Measurements from ENCODE around the gene VWDE.

The VWDE gene

DNA sequence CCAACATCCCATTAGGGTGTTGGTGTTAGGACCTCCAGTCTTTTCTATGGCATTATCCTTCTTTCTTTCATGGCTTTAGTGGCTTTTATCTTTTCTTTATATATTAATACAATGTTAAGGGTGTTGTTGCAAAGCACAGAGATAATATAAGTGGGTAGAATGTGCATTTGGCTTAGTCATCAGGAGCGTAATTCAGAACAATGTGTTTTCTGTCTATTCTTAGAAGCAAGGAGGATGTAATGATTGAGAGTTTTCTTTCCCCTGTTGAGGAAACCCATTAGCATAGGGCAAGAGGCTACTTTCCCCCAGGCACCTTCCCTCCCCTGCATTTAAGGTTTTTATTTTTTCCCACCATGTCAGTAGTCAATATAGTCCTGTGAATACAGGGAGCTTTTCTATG lies 112.9 kb downstream of the VWDE start:
- DNase-seq, result no peak

DNA sequence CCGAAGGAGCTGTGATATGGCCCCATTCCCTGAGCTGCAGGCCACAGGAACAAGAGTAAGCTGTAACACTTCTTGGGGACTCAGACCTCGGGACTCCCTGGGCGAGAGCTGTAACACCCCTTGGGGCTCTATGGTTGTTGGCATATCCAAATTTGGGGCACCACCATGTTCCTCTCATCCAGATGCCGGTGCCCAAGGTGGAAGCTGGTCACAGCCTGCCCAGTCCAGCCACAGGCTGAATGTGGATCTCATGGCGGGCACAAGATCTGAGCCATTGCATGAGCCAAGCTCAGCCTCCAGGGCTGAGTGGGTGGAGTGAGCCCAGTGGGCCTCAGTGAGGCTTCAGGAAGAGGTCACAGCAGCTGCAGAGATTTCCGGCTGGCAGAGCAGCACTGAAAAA lies 113.7 kb downstream of the VWDE start:
- no peak for DNase-seq

DNA sequence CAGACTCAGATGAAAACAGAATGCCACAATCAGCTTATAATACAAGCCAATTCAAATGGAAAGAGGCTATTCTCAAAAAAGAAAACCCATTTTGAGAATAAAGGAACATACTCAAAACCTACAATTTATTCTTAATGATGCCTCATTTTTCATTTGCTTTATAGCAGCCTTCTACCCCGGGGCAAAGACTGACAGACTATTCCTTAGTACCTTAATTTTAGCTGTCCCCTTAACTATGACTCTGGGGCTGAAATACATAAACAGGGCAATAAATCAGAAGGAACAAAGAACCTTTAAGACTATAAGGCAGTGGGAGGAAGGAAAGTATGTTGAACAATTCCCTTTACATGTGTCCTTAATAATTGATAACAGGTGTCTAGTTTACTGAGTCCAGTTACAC lies 115.8 kb downstream of the VWDE start:
- DNase-seq, result no peak

DNA sequence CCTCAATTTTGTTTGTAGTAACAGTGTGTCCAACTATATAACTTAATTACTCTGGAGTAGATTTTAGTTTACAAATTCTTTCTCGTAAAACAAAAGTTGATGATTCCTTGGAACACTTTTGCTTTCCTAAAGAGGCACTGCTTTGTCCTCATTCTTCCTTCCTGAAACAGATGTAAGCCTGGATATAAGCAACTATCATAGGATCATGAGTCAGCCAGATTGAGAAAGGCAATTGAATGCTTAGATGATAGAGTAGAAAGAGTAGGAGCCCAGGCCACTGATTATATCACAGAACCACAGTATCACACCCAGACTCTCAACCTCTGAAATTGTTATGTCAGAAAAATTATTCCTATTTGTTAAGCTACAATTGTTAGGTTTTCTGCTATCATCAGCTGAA lies 122.6 kb downstream of the VWDE start:
- no peak for DNase-seq

Measured in nucleus accumbens (tissue), 56 donors.